ENCODE data around the gene TMEM176A.

TMEM176A gene

DNA sequence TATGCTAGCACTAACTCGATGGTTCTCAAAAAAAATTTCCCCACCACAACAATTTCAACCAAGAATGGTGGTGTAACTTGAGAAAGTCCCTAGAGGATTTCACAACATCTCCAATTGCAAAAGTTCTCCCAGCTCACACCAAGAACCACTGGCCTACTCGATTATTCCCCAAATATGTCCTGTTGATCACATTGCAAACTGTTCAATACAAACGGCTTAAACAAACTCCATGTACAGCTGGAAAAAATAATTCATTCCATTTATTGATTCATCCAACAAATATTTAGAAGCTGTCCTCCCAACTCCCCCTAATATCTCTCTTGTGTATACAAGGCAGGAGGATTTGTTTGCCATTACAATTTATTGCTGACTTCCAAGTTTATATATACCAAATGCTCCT lies 19.5 kb upstream of the TMEM176A start:
- no peak for TF ChIP-seq EP300 (IDR thresholded peaks at IDR 0.05; ENCODE audit: borderline replicate concordance)
- TF ChIP-seq ZBTB7A (IDR thresholded peaks at IDR 0.05; ENCODE audit: low read depth) = no peak
- TF ChIP-seq, protein P1, sequence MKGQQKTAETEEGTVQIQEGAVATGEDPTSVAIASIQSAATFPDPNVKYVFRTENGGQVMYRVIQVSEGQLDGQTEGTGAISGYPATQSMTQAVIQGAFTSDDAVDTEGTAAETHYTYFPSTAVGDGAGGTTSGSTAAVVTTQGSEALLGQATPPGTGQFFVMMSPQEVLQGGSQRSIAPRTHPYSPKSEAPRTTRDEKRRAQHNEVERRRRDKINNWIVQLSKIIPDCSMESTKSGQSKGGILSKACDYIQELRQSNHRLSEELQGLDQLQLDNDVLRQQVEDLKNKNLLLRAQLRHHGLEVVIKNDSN (IDR thresholded peaks at IDR 0.05) = no peak
- no peak for TF ChIP-seq CREB1 (IDR thresholded peaks at IDR 0.05; ENCODE audit: low read depth)
- TF ChIP-seq TCF12 (IDR thresholded peaks at IDR 0.05; ENCODE audit: low read depth) = no peak
- TF ChIP-seq YY1 (IDR thresholded peaks at IDR 0.05; ENCODE audit: low read depth) = no peak
- TF ChIP-seq MAX (IDR thresholded peaks at IDR 0.05) = no peak
- TF ChIP-seq REST (IDR thresholded peaks at IDR 0.05; ENCODE audit: low read depth) = no peak
- no peak for TF ChIP-seq CEBPB (IDR thresholded peaks at IDR 0.05)
- TF ChIP-seq TEAD4 (IDR thresholded peaks at IDR 0.05) = no peak
- no peak for TF ChIP-seq EGR1 (IDR thresholded peaks at IDR 0.05)
- TF ChIP-seq TAF1 (IDR thresholded peaks at IDR 0.05; ENCODE audit: low read depth) = no peak
- TF ChIP-seq NFIC (IDR thresholded peaks at IDR 0.05) = no peak
- no peak for TF ChIP-seq RAD21 (IDR thresholded peaks at IDR 0.05; ENCODE audit: low read depth)
- no peak for TF ChIP-seq FOXM1 (IDR thresholded peaks at IDR 0.05; ENCODE audit: borderline replicate concordance, low read depth)

- TF ChIP-seq YY1 (IDR thresholded peaks at IDR 0.05; ENCODE audit: low read depth) (no peak), REST (IDR thresholded peaks at IDR 0.05; ENCODE audit: low read depth) (no peak), TEAD4 (IDR thresholded peaks at IDR 0.05) (no peak), NFIC (IDR thresholded peaks at IDR 0.05) (no peak), CEBPB (IDR thresholded peaks at IDR 0.05) (no peak), MAX (IDR thresholded peaks at IDR 0.05) (no peak), FOXM1 (IDR thresholded peaks at IDR 0.05; ENCODE audit: borderline replicate concordance, low read depth) (no peak), TCF12 (IDR thresholded peaks at IDR 0.05; ENCODE audit: low read depth) (no peak), RAD21 (IDR thresholded peaks at IDR 0.05; ENCODE audit: low read depth) (no peak), ZBTB7A (IDR thresholded peaks at IDR 0.05; ENCODE audit: low read depth) (no peak), CREB1 (IDR thresholded peaks at IDR 0.05; ENCODE audit: low read depth) (no peak), TAF1 (IDR thresholded peaks at IDR 0.05; ENCODE audit: low read depth) (no peak), EP300 (IDR thresholded peaks at IDR 0.05; ENCODE audit: borderline replicate concordance) (no peak), EGR1 (IDR thresholded peaks at IDR 0.05) (no peak)
Observed at GRCh38 chr7:150781961-150782360, 18.6 kb upstream of the TMEM176A start.

GRCh38 chr7:150784120-150784736 lies 16.3 kb upstream of the TMEM176A start:
- TF ChIP-seq EP300 (IDR thresholded peaks at IDR 0.05; ENCODE audit: borderline replicate concordance) = no peak
- TF ChIP-seq TEAD4 (IDR thresholded peaks at IDR 0.05) = no peak
- no peak for TF ChIP-seq TCF12 (IDR thresholded peaks at IDR 0.05; ENCODE audit: low read depth)
- TF ChIP-seq YY1 (IDR thresholded peaks at IDR 0.05; ENCODE audit: low read depth) = no peak
- no peak for TF ChIP-seq CEBPB (IDR thresholded peaks at IDR 0.05)
- TF ChIP-seq, protein P1 (IDR thresholded peaks at IDR 0.05) = no peak
- TF ChIP-seq EGR1 (IDR thresholded peaks at IDR 0.05) = no peak
- no peak for TF ChIP-seq TAF1 (IDR thresholded peaks at IDR 0.05; ENCODE audit: low read depth)
- TF ChIP-seq FOXM1 (IDR thresholded peaks at IDR 0.05; ENCODE audit: borderline replicate concordance, low read depth) = no peak
- no peak for TF ChIP-seq CREB1 (IDR thresholded peaks at IDR 0.05; ENCODE audit: low read depth)
- TF ChIP-seq MAX (IDR thresholded peaks at IDR 0.05) = no peak
- no peak for TF ChIP-seq RAD21 (IDR thresholded peaks at IDR 0.05; ENCODE audit: low read depth)
- no peak for TF ChIP-seq NFIC (IDR thresholded peaks at IDR 0.05)
- no peak for TF ChIP-seq REST (IDR thresholded peaks at IDR 0.05; ENCODE audit: low read depth)
- TF ChIP-seq ZBTB7A (IDR thresholded peaks at IDR 0.05; ENCODE audit: low read depth) = no peak

GRCh38 chr7:150784954-150785353 lies 15.6 kb upstream of the TMEM176A start:
- TF ChIP-seq TCF12 (IDR thresholded peaks at IDR 0.05; ENCODE audit: low read depth) (no peak), CEBPB (IDR thresholded peaks at IDR 0.05) (no peak), RAD21 (IDR thresholded peaks at IDR 0.05; ENCODE audit: low read depth) (no peak), MAX (IDR thresholded peaks at IDR 0.05) (no peak), REST (IDR thresholded peaks at IDR 0.05; ENCODE audit: low read depth) (no peak), TEAD4 (IDR thresholded peaks at IDR 0.05) (no peak), EGR1 (IDR thresholded peaks at IDR 0.05) (no peak), YY1 (IDR thresholded peaks at IDR 0.05; ENCODE audit: low read depth) (no peak), EP300 (IDR thresholded peaks at IDR 0.05; ENCODE audit: borderline replicate concordance) (no peak), FOXM1 (IDR thresholded peaks at IDR 0.05; ENCODE audit: borderline replicate concordance, low read depth) (no peak), CREB1 (IDR thresholded peaks at IDR 0.05; ENCODE audit: low read depth) (no peak), NFIC (IDR thresholded peaks at IDR 0.05) (no peak), TAF1 (IDR thresholded peaks at IDR 0.05; ENCODE audit: low read depth) (no peak), ZBTB7A (IDR thresholded peaks at IDR 0.05; ENCODE audit: low read depth) (no peak)
- TF ChIP-seq, protein P1 (IDR thresholded peaks at IDR 0.05) = no peak
